GM12891 (cell line): ENCODE data around the gene PRMT1.

Experiments used
- DNase-seq: peaks from one replicate; pipeline ENCODE4 v3.0.0; 2011; ENCODE audit warnings: low spot score; ENCODE audit not compliant: insufficient read length
- FAIRE-seq: peaks from 2 replicates; lab custom pipeline; 2011; peaks lifted over from hg19 to GRCh38; lab: Jason Lieb, UNC
- PAX5 ChIP-seq: IDR thresholded peaks from 2 replicates; pipeline ENCODE4 v1.6.1; 2011; ENCODE audit warnings: low read length, moderate library complexity, mild to moderate bottlenecking; ENCODE audit not compliant: insufficient read depth, severe bottlenecking
- POLR2A ChIP-seq: IDR thresholded peaks from 2 replicates; pipeline ENCODE4 v1.6.1; 2011; ENCODE audit warnings: low read depth, low read length, control low read depth
- POLR2AphosphoS5 ChIP-seq: IDR thresholded peaks from 2 replicates; pipeline ENCODE4 v1.6.1; 2011; ENCODE audit warnings: low read depth, low read length, control low read depth
- POU2F2 ChIP-seq: IDR thresholded peaks from 2 replicates; pipeline ENCODE4 v1.6.1; 2011; ENCODE audit warnings: low read depth, mild to moderate bottlenecking, control low read depth, low read length, moderate library complexity
- SPI1 ChIP-seq: IDR thresholded peaks from 2 replicates; pipeline ENCODE4 v1.6.1; 2011; ENCODE audit warnings: low read depth, low read length, control low read depth
- TAF1 ChIP-seq: IDR thresholded peaks from 2 replicates; pipeline ENCODE4 v1.6.1; 2011; ENCODE audit warnings: low read depth, low read length, control low read depth

The PRMT1 gene

DNA sequence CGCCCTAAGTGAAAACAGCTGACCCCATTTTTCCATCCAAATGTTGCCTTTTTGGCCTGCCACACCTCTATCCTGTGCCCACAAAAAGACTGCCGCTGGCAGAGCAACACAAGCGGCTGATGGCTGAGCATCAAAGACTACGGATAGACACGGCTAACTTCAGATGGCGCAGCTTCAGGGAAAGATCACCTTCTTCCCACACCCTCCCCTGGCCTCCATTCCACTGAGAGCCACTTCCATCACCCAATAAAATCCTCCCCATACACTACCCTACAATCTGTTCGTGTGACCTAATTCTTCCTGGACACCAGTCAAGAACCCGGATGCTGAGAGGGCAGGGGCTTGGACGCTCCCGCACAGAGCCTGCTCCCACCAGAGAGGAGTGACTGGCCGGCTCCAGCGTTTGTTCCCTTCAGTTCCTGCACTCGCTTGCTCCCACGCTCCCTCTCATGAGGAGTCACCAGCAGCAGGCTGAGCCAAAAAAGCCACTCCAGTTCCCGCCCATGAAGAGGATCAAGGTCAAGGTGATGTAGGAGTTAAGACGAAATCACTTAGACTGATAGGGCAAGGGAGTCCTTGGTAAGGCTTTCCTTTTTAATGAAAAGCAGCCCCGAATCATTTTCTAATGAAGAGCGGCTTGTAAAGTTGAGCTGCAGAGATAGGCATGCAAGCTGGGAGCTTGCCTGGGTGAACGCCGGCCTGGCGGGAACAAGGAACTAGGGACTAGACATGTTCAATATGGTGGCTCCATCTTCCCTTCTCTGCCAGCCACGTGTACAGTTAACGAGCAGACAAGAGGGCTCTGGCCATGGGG lies 50.4 kb downstream of the PRMT1 start:
- no peak for DNase-seq
- TF ChIP-seq PAX5 (no peak), SPI1 (no peak), TAF1 (no peak), POU2F2 (no peak), POLR2AphosphoS5 (no peak), POLR2A (no peak)
- no peak for FAIRE-seq

DNA sequence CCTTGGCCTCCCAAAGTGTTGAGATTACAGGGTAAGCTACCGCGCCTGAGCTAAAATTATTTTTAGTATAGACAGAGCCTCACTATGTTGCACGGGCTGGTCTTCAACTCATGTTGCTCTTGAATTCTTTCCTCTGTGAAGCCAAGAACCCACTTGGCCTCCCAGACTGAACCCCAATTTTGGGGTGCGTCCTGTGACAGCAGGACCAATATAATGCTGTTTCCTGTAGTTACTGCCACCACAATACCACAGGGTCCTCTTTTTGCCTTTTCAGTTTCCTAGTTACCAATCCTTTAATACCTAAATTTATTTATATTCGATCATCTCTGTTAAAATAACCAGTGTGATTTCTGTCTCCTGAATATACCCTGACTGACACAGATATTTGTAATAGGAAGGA lies 53.1 kb downstream of the PRMT1 start:
- FAIRE-seq: no peak
- no peak for DNase-seq

More for the DNA sequence above, 53.1 kb downstream of the PRMT1 start:
- TF ChIP-seq POLR2AphosphoS5 (no peak), PAX5 (no peak), TAF1 (no peak)
